SK-N-SH treated with all-trans-retinoic acid at 6 μM for 48 hours (cell line): ENCODE data around the gene KCNG3.

Experiments
- RARB ChIP-seq: fragments of 250-450 bp; sonication (Bioruptor Pico); IDR thresholded peaks from 2 replicates; pipeline ENCODE4 v1.8.0; 2021; ENCODE audit warnings: mild to moderate bottlenecking, moderate library complexity
- ZC3H10 ChIP-seq: fragments of 250-450 bp; sonication (Bioruptor Pico); IDR thresholded peaks from 2 replicates; pipeline ENCODE4 v1.5.1; 2021; ENCODE audit warnings: mild to moderate bottlenecking, moderate library complexity
- TF ChIP-seq, protein P1 (sequence below): fragments of 250-450 bp; sonication (Bioruptor Pico); IDR thresholded peaks from 2 replicates; pipeline ENCODE4 v1.5.1; 2020; ENCODE audit warnings: low read depth, mild to moderate bottlenecking, moderate library complexity

DNA sequence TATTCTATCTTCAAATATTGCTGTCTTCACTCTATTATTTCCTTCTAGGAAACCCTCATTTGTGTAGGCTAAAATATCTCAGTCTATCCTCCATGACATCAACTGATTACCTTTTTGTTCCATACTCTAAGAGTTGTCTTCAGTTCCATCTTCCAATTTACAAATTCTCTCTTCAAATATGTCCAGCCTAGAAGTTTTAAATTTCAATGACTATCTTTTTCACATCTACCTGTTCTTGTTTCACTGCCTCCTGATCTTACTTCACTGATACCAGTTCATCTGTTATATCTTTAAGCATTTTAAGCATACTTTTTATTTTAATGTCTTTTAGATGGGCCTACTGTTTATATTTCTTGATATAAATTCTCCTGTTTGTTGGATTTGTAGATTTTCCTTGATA is 79.1 kb downstream of the KCNG3 start:
- TF ChIP-seq ZC3H10, result no peak
- no peak for TF ChIP-seq RARB
- TF ChIP-seq, protein P1, sequence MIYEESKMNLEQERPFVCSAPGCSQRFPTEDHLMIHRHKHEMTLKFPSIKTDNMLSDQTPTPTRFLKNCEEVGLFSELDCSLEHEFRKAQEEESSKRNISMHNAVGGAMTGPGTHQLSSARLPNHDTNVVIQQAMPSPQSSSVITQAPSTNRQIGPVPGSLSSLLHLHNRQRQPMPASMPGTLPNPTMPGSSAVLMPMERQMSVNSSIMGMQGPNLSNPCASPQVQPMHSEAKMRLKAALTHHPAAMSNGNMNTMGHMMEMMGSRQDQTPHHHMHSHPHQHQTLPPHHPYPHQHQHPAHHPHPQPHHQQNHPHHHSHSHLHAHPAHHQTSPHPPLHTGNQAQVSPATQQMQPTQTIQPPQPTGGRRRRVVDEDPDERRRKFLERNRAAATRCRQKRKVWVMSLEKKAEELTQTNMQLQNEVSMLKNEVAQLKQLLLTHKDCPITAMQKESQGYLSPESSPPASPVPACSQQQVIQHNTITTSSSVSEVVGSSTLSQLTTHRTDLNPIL (CRISPR knock-in tag), result no peak
